Hepatocyte (in vitro differentiated cells): Measurements from ENCODE around the gene TIPARP.

Experiments
- EZH2phosphoT487 ChIP-seq: fragments of 200-600 bp; sonication (generic); IDR thresholded peaks from one replicate; pipeline ENCODE4 v1.6.1; 2018; ENCODE audit warnings: antibody characterized with exemption, mild to moderate bottlenecking, low read depth, moderate library complexity; ENCODE audit not compliant: unreplicated experiment, severe bottlenecking
- TF ChIP-seq, protein P1 (sequence below): fragments of 200-600 bp; sonication (generic); IDR thresholded peaks from 2 replicates; pipeline ENCODE4 v1.5.1; 2016; ENCODE audit warnings: antibody characterized with exemption, mild to moderate bottlenecking; ENCODE audit not compliant: poor library complexity

- TF ChIP-seq, protein P1, sequence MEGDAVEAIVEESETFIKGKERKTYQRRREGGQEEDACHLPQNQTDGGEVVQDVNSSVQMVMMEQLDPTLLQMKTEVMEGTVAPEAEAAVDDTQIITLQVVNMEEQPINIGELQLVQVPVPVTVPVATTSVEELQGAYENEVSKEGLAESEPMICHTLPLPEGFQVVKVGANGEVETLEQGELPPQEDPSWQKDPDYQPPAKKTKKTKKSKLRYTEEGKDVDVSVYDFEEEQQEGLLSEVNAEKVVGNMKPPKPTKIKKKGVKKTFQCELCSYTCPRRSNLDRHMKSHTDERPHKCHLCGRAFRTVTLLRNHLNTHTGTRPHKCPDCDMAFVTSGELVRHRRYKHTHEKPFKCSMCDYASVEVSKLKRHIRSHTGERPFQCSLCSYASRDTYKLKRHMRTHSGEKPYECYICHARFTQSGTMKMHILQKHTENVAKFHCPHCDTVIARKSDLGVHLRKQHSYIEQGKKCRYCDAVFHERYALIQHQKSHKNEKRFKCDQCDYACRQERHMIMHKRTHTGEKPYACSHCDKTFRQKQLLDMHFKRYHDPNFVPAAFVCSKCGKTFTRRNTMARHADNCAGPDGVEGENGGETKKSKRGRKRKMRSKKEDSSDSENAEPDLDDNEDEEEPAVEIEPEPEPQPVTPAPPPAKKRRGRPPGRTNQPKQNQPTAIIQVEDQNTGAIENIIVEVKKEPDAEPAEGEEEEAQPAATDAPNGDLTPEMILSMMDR, result no peak
- no peak for TF ChIP-seq EZH2phosphoT487
Measured at GRCh38 chr3:156723182-156723619, 48.8 kb downstream of the TIPARP start.
